Breast epithelium (tissue), 4 donors: ENCODE results near the gene FNDC5. TPM values are rescaled to one million over a fixed set of nuclear protein-coding genes. Genes with fewer than 3 reads are reported as not detected.

Source experiments
- DNase-seq, 2 donors: peaks; one replicate each; pipeline ENCODE4 v3.0.0-alpha.2; 2019; ENCODE audit warnings: low spot score in 2 of 2
- H3K27ac ChIP-seq, 2 donors: fragments of 200-600 bp; sonication (generic) in 1 of 2; one replicate each; pipeline ENCODE4 v1.5.1; 2016 to 2019; ENCODE audit warnings: mild to moderate bottlenecking in 1 of 2
- H3K27me3 ChIP-seq, 2 donors: fragments of 200-600 bp; sonication (generic) in 1 of 2; one replicate each; pipeline versions ENCODE4 v1.5.1 to v1.6.0; 2017 to 2019; ENCODE audit warnings: control low read depth in 1 of 2, mild to moderate bottlenecking in 1 of 2
- H3K36me3 ChIP-seq: fragments of 200-600 bp; one replicate; pipeline ENCODE4 v1.5.1; 2019
- H3K4me1 ChIP-seq, 2 donors: fragments of 200-600 bp; sonication (generic); one replicate each; pipeline ENCODE4 v1.5.1; 2016 to 2019; ENCODE audit warnings: control low read depth in 1 of 2
- H3K4me3 ChIP-seq, 3 donors: fragments of 200-600 bp; sonication (generic); 1 replicate in 2 of 3; 2 replicates in 1 of 3; pipeline ENCODE4 v1.5.1; 2016 to 2019; ENCODE audit warnings: mild to moderate bottlenecking in 3 of 3, moderate library complexity in 2 of 3
- H3K9me3 ChIP-seq, 2 donors: fragments of 200-600 bp; sonication (generic) in 1 of 2; one replicate each; pipeline ENCODE4 v1.5.1; 2016 to 2019; ENCODE audit warnings: control low read depth in 1 of 2
- POLR2A ChIP-seq: fragments of 450-650 bp; IDR thresholded peaks from one replicate; pipeline ENCODE4 v1.6.1; 2016; ENCODE audit warnings: antibody characterized with exemption, mild to moderate bottlenecking, moderate library complexity
- POLR2AphosphoS5 ChIP-seq, 3 donors: sonication (generic); formaldehyde crosslinking; IDR thresholded peaks; one replicate each; pipeline ENCODE4 v1.6.1; 2017; ENCODE audit warnings: antibody characterized with exemption in 3 of 3
- intact Hi-C: fragments of 100-400 bp; cut with DNase I; formaldehyde crosslinking; loops from one replicate; pipeline ENCODE4 v1.15.1; 2023; ENCODE audit warnings: low total_unique reads
- total RNA-seq, 3 donors: library from RNA; depleted of rRNA; stranded (reverse); fragments of >200 nt; gene quantifications; one replicate each; pipeline ENCODE4 v1.1.0, GENCODE V29; 2016
- TF ChIP-seq, protein P1 (sequence below), 3 donors: fragments of 450-650 bp; IDR thresholded peaks; one replicate each; pipeline ENCODE4 v1.5.1; 2016 to 2017; ENCODE audit warnings: antibody characterized with exemption in 3 of 3, mild to moderate bottlenecking in 3 of 3, moderate library complexity in 3 of 3

The FNDC5 gene
- total RNA-seq, 3 donors from 2014 or later, result 0.59 to 0.96 TPM; not detected in 1

DNA sequence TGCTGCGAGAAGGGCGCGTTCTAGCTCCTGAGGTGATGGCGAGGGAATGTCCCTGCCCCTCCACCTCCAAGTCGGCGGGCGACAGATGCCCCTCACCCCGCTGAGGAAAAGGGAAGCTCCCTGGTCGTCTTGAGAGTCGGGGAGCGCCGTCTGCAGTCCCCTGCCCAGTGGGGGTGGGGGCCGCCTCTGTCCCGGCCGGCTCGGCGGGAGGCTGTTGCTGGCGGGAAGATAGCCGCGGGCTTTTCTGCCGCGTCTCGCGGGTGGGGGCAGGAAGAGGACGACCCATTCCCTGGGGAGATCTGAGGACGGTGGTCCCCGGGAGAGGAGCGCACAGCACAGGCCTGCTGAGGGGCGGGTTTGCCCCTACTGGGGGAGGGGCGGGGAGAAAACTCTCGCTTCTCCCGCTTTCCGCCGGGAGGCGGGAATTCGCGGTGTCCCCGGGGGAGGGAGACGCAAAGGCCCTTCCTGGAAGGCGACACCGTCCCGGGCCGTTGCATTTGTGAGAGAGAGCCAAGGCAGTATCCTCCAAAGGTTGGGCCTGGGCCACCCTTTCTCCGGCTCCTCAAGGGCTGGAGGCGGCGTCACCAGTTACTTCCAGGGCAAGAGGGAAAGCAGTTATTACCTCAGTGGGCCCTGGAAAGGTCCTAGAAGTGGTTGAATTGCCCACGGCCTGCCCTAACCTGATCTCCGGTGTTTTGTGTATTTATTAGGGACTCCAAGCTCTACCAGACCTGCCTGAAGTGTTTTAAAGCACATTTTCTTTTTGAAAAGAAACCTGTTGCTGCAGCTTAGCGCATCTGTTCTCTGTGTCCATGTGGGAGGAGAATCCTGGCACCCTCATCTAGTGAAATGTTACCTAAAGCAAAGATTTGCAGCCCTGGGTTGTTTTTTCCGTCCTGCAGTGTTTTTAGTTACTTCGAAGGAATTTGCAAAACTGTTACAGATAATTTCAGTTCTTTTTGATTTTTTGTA, 52.6 kb downstream of the FNDC5 start:
- TF ChIP-seq POLR2AphosphoS5 (IDR thresholded peaks at IDR 0.05), result peak in 2 of 3 donors; percentile 36 to 58
- TF ChIP-seq, protein P1, sequence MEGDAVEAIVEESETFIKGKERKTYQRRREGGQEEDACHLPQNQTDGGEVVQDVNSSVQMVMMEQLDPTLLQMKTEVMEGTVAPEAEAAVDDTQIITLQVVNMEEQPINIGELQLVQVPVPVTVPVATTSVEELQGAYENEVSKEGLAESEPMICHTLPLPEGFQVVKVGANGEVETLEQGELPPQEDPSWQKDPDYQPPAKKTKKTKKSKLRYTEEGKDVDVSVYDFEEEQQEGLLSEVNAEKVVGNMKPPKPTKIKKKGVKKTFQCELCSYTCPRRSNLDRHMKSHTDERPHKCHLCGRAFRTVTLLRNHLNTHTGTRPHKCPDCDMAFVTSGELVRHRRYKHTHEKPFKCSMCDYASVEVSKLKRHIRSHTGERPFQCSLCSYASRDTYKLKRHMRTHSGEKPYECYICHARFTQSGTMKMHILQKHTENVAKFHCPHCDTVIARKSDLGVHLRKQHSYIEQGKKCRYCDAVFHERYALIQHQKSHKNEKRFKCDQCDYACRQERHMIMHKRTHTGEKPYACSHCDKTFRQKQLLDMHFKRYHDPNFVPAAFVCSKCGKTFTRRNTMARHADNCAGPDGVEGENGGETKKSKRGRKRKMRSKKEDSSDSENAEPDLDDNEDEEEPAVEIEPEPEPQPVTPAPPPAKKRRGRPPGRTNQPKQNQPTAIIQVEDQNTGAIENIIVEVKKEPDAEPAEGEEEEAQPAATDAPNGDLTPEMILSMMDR (IDR thresholded peaks at IDR 0.05), result no peak
- H3K27ac ChIP-seq, result peak overlapping the region; percentile 97 to 98
- peak; percentile 63 to 76 for DNase-seq
- no peaks in the 10 kb centered on the region for H3K9me3 ChIP-seq
- H3K4me3 ChIP-seq, result peak overlapping the region; percentile 82 to 98 (median 85)
- H3K27me3 ChIP-seq, result no peaks in the 10 kb centered on the region
- H3K4me1 ChIP-seq, result peaks cover 0 to 12% of the 10 kb centered on the region in 2 donors
- intact Hi-C loops, result no loop called here
- no peaks in the 10 kb centered on the region for H3K36me3 ChIP-seq

DNA sequence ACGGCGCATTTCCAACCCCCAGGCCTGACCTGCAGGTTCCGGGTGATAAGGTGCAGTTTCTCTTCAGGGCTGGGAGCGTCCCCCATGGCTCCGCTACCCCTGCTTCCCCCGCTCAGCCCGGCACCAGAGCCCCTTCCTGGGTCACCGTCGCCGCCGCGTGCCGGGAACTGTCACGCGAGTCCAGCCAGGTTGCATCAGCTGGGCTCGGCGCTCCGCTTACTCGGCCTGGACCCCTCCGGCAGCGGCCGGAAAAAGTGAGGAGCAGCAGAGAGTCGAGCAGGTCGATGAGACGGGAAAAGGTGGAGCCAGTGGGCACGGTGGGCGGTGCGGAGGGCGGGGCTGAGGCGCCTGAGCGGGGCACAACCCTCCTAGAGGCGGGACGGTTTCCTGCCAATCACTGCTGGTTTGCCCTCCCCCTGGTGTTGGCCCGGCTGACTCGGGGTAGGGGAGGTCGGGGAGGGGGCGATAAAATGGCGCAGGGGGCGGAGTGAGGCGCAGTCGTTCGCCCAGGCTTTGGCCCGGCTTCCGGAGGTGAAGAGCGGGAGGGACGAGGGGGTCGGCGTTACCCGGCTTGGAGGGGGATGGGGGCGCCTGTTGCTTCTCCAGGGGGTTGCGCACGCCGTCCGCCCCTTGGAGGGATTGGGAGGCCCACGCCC, 53.4 kb downstream of the FNDC5 start, which contains the start of the genes S100PBP and YARS1:
TSS of gene S100PBP (plus strand) at position 495 of the 656 bp plus-strand sequence. CDS start 8,447 bp downstream, outside the sequence.
TSS of gene YARS1 (minus strand) at position 200 of the 656 bp plus-strand sequence. CDS start at position 86, 114 bp downstream.
- H3K27ac ChIP-seq, result peak within 1 kb of the TSS; percentile 97 to 98
- DNase-seq, result peak; percentile 99 to 100
- H3K4me1 ChIP-seq, result peaks cover 0 to 12% of the 10 kb centered on the region in 2 donors
- H3K27me3 ChIP-seq, result no peaks in the 10 kb centered on the region
- TF ChIP-seq POLR2A (peak; percentile 57), POLR2AphosphoS5 (IDR thresholded peaks at IDR 0.05) (peak; percentile 91 to 96 (median 92))
- TF ChIP-seq, protein P1 (IDR thresholded peaks at IDR 0.05), result peak; percentile 8 to 38 (median 29)
- intact Hi-C loops, result no loop called here
- peak within 1 kb of the TSS; percentile 82 to 98 (median 85) for H3K4me3 ChIP-seq
- no peaks in the 10 kb centered on the region for H3K36me3 ChIP-seq
- H3K9me3 ChIP-seq, result no peaks in the 10 kb centered on the region

DNA sequence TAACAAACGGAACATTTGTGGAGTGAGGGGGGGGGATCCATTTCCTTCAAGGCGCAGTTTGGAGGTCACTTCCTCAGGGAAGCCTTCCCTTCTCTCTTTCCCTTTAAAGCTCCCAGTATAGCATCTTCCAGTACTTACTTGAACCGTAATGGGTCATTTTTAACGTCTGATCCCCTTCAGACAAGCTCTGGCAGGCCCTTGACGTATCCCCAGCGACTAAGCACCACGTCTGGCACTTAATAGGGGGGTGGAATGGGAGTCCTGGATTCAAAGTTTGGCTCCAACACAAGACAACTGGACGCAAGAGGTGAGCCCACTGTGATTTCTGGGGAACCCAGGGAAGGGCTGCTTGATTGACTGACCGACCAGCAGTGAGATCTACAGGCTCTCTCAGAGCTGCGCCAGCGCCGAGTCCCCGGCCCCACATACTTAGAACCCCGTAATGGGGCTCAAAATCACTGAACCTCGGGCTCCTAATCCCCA, 54.0 kb downstream of the FNDC5 start:
- Histone ChIP-seq H3K27me3 (no peaks in the 10 kb centered on the region), H3K9me3 (no peaks in the 10 kb centered on the region), H3K27ac (peak overlapping the region; percentile 97 to 98), H3K4me3 (peak overlapping the region; percentile 82 to 98 (median 85)), H3K4me1 (peaks cover 0 to 12% of the 10 kb centered on the region in 2 donors), H3K36me3 (no peaks in the 10 kb centered on the region)
- TF ChIP-seq, protein P1 (IDR thresholded peaks at IDR 0.05), result no peak
- TF ChIP-seq POLR2A (no peak), POLR2AphosphoS5 (IDR thresholded peaks at IDR 0.05) (no peak)
- no peak for DNase-seq
- intact Hi-C loops, result no loop called here

GRCh38 chr1:32813941-32814739, 56.6 kb downstream of the FNDC5 start:
- Histone ChIP-seq H3K36me3 (no peaks in the 10 kb centered on the region), H3K4me1 (peaks cover 0 to 8% of the 10 kb centered on the region in 2 donors), H3K4me3 (no peak overlapping the region), H3K27me3 (no peaks in the 10 kb centered on the region), H3K27ac (no peak overlapping the region), H3K9me3 (no peaks in the 10 kb centered on the region)
- DNase-seq, result no peak
- intact Hi-C loops, result no loop called here
- TF ChIP-seq POLR2A (no peak), POLR2AphosphoS5 (IDR thresholded peaks at IDR 0.05) (no peak)
- TF ChIP-seq, protein P1 (IDR thresholded peaks at IDR 0.05), result no peak

Other genes starting within 250 kb of the FNDC5 start
- 10 to 100 TPM; 19.5 to 32.1 (median 31.1) TPM for gene ZBTB8OS, start 220.4 kb downstream of the FNDC5 start, total RNA-seq
- gene RBBP4, start 219.7 kb downstream of the FNDC5 start, total RNA-seq, result 100 to 1,000 TPM; 111 to 161 (median 121) TPM
- 10 to 100 TPM in 2 of 3 donors, 1 to 10 TPM in 1; 9.8 to 24.2 (median 13.6) TPM for gene SYNC, start 168.1 kb downstream of the FNDC5 start, total RNA-seq
- gene YARS1, start 53.6 kb downstream of the FNDC5 start, total RNA-seq, result 10 to 100 TPM; 53.8 to 67.5 (median 67.2) TPM
- 10 to 100 TPM; 25.0 to 49.0 (median 29.5) TPM for gene S100PBP, start 53.3 kb downstream of the FNDC5 start, total RNA-seq
- 1 to 10 TPM in 1 of 3 donors, not detected in 2; 2.0 TPM for gene HPCA, start 15.6 kb upstream of the FNDC5 start, total RNA-seq
- 100 to 1,000 TPM in 1 of 3 donors, 10 to 100 TPM in 2; 26.9 to 109 (median 94.8) TPM for gene TMEM54, start 30.5 kb upstream of the FNDC5 start, total RNA-seq
- gene RNF19B, start 93.9 kb upstream of the FNDC5 start, total RNA-seq, result 10 to 100 TPM; 15.7 to 22.5 (median 16.7) TPM
- gene AK2, start 166.0 kb upstream of the FNDC5 start, total RNA-seq, result 100 to 1,000 TPM; 124 to 483 (median 280) TPM
- gene AZIN2, start 210.2 kb upstream of the FNDC5 start, total RNA-seq, result 10 to 100 TPM in 1 of 3 donors, 1 to 10 TPM in 2; 1.9 to 11.8 (median 7.9) TPM